KOPT-K1 (cell line): Measurements from ENCODE around the gene WWC2.

ENCODE experiments used
- H3K27ac ChIP-seq: fragments of 200-600 bp; sonication (generic); 2 replicates; pipeline ENCODE4 v1.5.1; 2016; ENCODE audit warnings: antibody characterized with exemption, mild to moderate bottlenecking, low read depth, low read length; ENCODE audit not compliant: poor library complexity, severe bottlenecking
- H3K36me3 ChIP-seq: fragments of 200-600 bp; sonication (generic); 2 replicates; pipeline ENCODE4 v1.5.1; 2017; ENCODE audit warnings: antibody characterized with exemption, mild to moderate bottlenecking, low read length, moderate library complexity; ENCODE audit not compliant: insufficient read depth
- H3K9me3 ChIP-seq: fragments of 200-600 bp; sonication (generic); 2 replicates; pipeline ENCODE4 v1.5.1; 2017; ENCODE audit warnings: antibody characterized with exemption, low read length, mild to moderate bottlenecking; ENCODE audit not compliant: insufficient read depth, poor library complexity, severe bottlenecking

Gene WWC2

GRCh38 chr4:183096276-183096965 is 2.6 kb upstream of the WWC2 start:
- Histone ChIP-seq H3K27ac (no peak overlapping the region), H3K36me3 (no peaks in the 10 kb centered on the region), H3K9me3 (peaks cover 22% of the 10 kb centered on the region)

DNA sequence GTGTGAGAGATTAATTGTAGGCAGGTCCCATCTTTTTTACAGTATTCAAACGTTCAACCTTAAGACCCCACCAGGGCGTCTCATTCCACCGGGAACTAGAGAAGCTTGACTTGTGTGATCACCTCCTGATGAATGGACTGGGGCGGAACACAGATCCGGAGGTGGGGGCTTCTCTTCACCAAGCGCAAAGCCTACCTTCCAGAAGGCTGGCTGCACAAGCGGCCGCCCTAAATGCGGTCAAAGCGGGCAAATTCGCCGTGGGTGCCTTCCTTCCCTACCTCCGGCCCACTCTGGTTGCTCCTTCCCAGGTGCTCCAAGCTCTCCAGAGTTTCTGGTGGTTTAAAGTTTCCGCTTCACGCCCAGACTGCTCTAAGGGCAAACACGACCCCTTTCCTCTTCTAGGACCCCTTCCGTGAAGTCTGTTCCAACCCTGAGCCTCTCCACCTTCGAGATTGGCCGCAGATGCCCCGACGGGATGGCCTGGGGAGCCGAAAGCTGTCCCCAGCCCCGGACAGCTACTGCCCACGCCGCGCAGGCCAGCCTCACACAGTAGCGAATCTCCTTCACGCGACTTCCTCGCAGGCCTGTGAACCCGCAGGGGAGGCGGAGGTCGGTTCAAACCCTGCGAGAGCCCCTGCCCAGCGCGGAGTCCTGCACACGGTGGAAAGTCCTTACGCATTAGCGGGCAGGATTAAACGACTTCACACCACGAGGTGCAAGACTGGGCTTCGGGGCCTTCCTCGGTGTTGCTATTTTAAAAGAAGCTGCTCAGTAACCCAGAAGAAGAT is 1.6 kb upstream of the WWC2 start:
- H3K9me3 ChIP-seq, result peaks cover 22% of the 10 kb centered on the region
- H3K27ac ChIP-seq, result no peak overlapping the region
- H3K36me3 ChIP-seq, result no peaks in the 10 kb centered on the region

DNA sequence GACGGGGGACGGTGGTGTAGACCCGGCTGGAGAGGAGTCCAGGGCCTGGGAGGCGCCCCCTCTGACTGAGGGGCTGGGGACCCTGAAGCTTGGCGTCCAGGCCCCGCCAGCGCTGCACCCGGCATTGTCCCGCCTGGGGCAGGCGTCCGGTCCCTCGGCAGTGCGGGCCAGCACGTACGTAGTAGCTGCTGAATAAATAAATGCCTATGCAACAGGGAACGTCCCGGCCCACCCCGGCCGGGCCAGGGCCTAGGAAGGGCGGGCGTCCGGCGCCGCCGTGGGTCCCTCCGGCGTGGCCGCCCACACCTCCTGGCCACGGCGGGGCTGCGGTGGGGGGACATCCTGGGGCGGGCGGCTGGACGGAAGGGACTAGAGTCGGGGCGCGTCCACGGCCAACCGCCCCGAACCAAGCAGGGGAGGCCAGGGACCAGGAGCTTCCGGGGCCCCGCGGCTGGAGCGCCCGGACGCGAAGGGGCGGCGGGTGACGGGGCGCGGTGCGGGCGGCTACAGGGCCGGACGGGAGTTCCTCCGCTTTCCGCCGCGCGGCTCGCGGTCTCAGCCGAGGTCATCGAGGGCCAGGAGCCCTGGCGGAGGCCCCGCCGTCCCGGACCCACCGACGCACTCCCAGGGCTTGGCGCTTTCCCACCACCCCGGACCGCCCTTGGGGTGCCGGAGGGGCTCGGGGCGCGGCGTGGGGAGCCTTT is 886 bp upstream of the WWC2 start:
- Histone ChIP-seq H3K36me3 (no peaks in the 10 kb centered on the region), H3K27ac (no peak overlapping the region), H3K9me3 (peaks cover 22% of the 10 kb centered on the region)

- Histone ChIP-seq H3K27ac (no peak overlapping the region), H3K36me3 (no peaks in the 10 kb centered on the region), H3K9me3 (peaks cover 22% of the 10 kb centered on the region)
Observed at GRCh38 chr4:183099537-183100297, 660 bp downstream of the WWC2 start.

- no peaks in the 10 kb centered on the region for H3K36me3 ChIP-seq
- H3K9me3 ChIP-seq, result peaks cover 22% of the 10 kb centered on the region
- H3K27ac ChIP-seq, result no peak overlapping the region
Observed at GRCh38 chr4:183100298-183100599, 1.2 kb downstream of the WWC2 start.

- Histone ChIP-seq H3K36me3 (no peaks in the 10 kb centered on the region), H3K27ac (no peak overlapping the region)
Observed at GRCh38 chr4:183100827-183101226, 1.8 kb downstream of the WWC2 start.

DNA sequence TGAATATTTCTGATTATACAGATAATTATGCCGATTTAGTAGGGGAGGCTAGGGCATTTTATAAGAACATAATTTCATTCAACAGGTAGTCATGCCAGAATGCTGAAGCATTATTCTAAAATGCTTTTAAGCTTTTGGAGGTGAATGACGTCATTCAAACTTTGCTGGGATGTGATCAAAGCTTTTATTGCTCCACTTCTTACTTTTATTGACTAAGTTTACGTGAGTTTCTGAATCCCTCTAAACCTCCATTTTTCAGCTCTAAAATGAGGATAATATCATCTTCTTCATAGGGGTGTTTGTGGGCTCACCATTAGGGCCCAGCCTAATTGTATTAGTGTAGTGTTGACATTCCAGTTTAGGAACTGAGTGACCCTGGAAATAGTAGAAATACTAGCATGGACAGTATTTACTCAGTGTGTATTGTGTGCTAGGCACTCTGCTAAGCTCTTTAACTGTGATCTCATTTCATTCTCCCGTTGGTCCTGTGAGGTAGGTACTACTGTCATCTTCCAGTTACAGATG is 3.0 kb downstream of the WWC2 start:
- Histone ChIP-seq H3K9me3 (peaks cover 22% of the 10 kb centered on the region), H3K27ac (no peak overlapping the region), H3K36me3 (no peaks in the 10 kb centered on the region)

More at GRCh38 chr4:183100827-183101226, 1.8 kb downstream of the WWC2 start:
- H3K9me3 ChIP-seq, result peaks cover 22% of the 10 kb centered on the region

- H3K9me3 ChIP-seq, result no peaks in the 10 kb centered on the region
- H3K27ac ChIP-seq, result no peak overlapping the region
- H3K36me3 ChIP-seq, result no peaks in the 10 kb centered on the region
Observed at GRCh38 chr4:183105092-183105491, 6.0 kb downstream of the WWC2 start.

DNA sequence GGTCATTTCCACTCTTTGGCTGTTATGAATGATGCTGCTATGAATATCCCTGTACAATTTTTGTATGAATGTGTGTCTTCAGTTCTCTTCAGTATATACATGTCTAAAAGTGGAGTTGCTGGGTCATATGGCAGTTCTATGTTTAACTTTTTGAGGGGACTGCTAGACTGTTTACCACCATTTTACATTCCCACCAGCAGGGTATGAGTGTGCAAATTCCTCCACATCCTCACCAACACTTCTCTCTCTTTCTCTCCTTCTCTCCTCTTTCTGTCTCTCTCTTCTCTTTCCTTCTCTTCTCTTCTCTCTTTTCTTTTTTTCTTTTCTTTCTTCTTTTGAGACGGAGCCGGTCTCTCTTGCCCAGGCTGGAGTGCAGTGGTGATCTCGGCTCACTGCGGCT is 7.8 kb downstream of the WWC2 start:
- Histone ChIP-seq H3K36me3 (no peaks in the 10 kb centered on the region), H3K9me3 (no peaks in the 10 kb centered on the region), H3K27ac (no peak overlapping the region)

DNA sequence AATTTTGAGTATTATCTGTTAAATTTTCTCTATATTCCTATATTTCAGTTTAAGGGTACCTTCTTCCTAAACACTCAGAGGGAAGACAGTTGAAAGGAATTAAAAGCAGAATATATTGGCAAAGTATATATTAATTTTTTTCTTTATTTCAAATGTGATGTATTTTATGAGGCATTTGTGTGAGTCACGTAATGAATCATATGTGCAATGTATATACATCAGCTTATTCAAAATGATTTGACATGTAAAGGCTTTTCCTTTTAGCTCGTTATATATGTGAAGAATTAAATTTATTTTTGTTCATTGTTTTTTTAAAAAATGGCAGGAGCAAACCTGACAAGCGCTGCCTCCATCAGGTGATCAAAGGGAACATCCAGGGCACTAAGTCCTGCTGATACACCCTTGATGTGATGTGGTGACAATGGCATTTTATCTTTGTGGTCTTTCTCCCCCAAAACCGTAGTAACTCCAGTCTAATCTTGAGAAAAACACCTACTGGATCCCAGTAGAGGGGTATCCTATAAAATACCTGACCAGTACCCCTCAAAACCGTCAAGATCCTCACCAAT is 8.9 kb downstream of the WWC2 start:
- Histone ChIP-seq H3K36me3 (no peaks in the 10 kb centered on the region), H3K27ac (no peak overlapping the region), H3K9me3 (no peaks in the 10 kb centered on the region)

GRCh38 chr4:183110244-183110643 is 11.2 kb downstream of the WWC2 start:
- Histone ChIP-seq H3K27ac (no peak overlapping the region), H3K36me3 (no peaks in the 10 kb centered on the region), H3K9me3 (no peaks in the 10 kb centered on the region)

DNA sequence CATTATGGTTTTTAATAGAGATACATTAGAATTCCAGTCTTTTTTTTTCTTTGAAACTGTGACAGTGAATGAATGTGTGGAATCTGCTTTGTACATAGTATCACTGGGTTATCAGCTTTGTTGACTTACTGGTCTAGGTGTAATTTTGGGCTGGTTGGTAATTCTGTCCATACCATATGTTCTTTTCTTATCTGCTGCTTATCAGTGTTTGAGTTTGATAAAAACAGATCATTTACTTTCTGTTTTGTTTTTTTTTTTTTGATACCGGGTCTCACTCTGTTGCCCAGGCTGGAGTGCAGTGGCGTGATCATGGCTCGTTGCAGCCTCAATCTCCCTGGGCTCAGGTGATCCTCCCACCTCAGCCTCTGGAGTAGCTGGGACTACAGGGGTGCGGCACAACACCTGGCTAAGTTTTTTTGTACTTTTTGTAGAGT is 12.4 kb downstream of the WWC2 start:
- Histone ChIP-seq H3K36me3 (no peaks in the 10 kb centered on the region), H3K9me3 (no peaks in the 10 kb centered on the region), H3K27ac (no peak overlapping the region)

GRCh38 chr4:183118141-183118540 is 19.1 kb downstream of the WWC2 start:
- H3K27ac ChIP-seq, result no peak overlapping the region
- no peaks in the 10 kb centered on the region for H3K36me3 ChIP-seq
- no peaks in the 10 kb centered on the region for H3K9me3 ChIP-seq

DNA sequence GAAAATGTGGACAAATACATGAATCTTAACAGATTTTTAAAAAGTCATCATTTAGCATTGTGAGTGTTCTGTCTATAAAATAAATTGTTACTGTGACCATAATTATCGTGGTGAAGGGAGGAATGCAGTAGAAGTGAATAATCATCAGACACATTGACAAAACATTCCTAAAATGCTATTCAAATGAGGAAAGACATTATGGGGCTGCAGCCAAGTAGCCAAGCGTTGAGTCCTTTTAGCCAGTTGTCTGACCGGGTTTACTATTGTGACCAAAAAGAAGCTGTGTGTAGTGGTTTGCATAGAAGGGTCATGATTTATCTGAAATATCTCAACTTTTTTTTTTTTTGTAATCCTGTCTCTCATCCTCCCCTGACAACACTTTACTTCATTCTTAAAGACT is 19.5 kb downstream of the WWC2 start:
- Histone ChIP-seq H3K27ac (no peak overlapping the region), H3K36me3 (no peaks in the 10 kb centered on the region), H3K9me3 (no peaks in the 10 kb centered on the region)
